Activated T-cell treated with anti-CD3 and anti-CD28 coated beads for 24 hours (primary cell): Measurements from ENCODE around the gene STAM.
A peak's percentile ranks its signal among the peaks of the same experiment; 100 is the strongest.
"Not testable (repeated sequence)": the region's sequence is repeated elsewhere in the genome, so short reads cannot be mapped to it uniquely, and the experiment has no call there.

Experiments used
- DNase-seq: peaks from one replicate; pipeline ENCODE4 v3.0.0-alpha.2; 2020; ENCODE audit warnings: low read depth

STAM gene

GRCh38 chr10:17643755-17644484, at the start of gene STAM:
Gene STAM, plus strand, starts transcription at chr10:17644151. Its CDS starts 189 bp downstream, at chr10:17644340.
- peak; percentile 89 for DNase-seq

DNA sequence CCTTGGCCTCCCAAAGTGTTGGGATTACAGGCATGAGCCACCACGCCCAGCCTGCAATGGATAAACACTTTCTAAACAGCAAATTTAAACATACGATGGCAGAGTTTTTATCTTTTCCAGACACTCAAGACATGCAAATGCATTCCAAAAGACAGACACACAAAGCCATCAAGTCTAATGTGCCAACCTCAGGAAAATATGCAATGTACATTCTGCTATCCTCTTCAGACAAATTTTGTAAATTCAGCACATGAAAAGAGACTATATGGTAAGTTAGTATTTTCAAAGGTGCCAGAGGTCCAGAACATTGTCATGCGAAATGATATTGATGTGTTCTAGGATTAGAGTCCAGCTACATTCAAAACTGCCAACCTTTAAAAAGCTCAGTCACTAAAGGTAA, 46.6 kb upstream of the STAM start:
- DNase-seq = no peak

GRCh38 chr10:17599089-17599488, 44.9 kb upstream of the STAM start:
- DNase-seq = no peak

GRCh38 chr10:17605936-17606335, 38.0 kb upstream of the STAM start:
- DNase-seq = no peak

- DNase-seq = no peak
Observed at GRCh38 chr10:17606547-17607040, 37.4 kb upstream of the STAM start.

DNA sequence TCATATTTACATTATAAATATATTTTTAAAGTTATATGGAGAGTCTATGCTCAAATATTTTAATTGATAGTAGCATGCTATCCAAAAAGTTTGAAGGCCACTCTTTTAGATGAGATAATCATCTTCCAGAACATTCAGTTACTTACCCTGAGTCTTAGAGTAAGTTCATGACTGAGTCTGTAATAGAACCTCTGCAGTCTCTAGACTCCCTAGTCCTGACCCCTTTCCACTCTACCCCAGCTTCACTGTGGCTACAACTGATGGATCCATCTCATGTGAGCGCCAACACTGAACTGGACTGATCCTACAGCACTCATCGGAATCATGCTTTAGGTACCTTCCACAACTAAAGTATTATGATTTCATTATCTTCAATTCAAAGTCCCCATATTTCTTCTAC, 36.9 kb upstream of the STAM start:
- DNase-seq = no peak

DNA sequence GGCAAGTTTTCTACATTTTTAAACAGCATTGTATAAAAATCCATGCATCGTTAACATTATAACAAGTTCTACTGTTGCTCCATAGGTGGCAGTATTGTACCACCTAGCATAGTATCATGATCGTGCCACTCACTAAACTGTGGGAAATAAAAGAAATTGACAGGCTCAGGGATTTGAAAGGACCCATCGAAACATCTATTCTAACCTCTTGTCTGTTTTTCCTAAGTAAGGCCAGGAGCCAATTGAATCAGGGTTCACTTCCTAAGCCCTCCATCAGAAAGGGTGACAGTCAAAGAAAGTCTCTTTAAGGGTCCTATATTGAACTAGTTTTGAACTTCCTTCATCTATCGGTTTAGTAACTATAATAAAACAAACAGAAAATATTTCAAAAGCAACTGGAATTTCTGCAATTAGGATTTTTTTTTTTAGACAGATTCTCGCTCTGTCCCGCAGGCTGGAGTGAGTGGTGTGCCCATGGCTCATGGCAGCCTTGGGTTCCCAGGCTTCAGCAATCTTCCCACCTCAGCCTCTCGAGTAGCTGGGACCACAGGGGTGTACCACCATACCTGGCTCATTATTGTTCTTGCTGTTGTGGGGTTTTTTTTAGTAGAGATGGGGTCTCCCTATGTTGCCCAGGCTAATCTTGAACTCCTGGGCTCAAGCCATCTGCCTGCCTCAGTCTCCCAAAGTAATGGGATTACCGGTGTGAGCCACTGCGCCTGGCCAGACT, 36.2 kb upstream of the STAM start:
- peak; percentile 7 for DNase-seq

- no peak for DNase-seq
Observed at GRCh38 chr10:17609523-17610079, 34.4 kb upstream of the STAM start.

DNA sequence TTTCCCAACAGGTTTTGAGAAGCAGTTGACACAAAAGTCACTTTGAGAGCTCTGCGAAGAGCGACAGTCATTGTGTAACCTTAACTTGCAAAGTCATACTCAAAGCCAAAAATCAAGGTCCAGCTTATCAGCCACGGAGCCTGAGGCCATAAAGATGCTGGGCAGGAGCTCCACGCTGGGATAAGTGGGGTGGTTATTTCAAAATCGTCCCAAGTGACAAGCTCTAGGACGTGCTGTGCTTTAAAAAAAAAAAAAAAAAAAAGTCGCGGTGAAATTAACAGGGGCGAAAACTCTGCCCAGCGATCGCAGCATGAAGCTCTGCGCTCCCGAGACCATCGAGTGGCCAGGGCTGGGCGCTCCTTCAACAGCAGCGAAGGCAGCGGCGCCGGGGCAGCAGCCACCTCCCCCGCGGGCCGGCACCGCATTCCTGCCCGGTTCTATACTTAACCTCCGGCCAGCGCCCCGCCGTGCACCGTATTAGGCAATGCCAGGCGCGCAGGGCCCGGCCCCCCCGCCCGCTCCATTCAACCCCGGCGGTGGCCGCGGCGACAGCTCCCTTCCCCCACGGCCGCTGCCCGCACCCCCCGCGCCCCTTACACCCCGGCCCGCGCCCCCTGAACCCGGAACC, 27.4 kb upstream of the STAM start:
- DNase-seq = no peak

DNA sequence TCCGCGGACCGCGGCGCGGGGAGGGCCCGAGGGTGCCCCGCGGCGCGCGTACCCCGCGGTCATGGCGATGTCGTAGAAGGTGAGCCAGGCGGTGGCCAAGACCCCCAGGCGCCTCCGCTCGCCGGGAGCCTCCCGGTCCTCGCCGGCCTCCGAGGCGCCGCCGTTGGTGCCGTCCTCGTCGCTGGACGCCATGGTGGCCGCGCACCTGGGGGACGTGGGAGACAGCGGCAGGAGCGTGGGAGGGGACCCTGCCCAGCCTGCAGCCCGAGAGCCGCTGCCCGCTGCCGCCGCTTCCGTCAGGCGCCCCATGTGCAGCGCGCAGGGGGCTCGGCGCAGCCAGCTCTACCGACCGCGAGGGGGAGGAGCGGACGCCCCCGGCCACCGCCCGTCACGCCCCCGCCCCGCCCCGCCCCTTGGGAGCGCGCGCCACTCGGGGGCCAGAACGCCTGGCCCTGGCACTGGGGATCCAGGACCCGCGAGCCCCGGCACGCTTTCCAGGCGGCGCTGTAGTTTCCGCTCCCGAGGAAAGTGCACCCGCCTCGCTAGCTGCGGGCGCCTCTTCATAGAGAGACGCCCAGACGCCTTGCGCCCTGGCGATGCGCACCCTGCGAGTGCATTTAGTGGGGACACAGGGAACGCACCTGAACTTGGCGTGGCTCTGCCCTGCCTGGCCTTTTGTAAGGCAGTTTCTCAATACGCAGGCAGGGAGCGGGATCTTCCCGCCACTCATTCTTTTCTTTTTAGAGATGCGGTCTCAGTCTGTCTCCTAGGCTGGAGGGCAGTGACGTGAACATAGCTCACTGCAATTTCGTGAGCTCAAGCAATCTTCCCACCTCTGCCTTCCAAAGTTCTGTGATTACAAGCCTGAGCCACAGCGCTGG, 26.7 kb upstream of the STAM start, which contains the start of gene HACD1:
Gene HACD1, minus strand, starts transcription at position 344 of the 881 bp plus-strand sequence. Its CDS starts 35 bp downstream, at position 309.
- DNase-seq = peak; percentile 45

DNA sequence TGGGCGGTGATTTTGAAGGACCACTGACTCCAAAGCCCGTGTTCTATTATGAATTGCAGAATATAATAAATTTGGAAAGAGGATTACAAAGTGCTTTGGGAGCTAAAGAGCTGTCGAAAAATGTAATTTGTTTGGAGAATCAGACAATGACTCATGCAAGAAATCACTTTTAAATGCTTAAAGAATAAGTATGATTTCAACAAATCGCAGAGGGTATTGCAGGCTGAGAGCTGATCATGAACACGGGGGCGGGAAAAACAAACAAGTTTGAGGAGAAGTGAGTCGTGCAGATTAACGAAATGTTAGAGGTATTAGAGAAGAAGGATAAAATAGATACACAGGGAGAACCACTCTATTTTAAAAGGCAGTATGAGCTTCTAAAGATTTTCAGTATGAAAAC, 21.9 kb upstream of the STAM start:
- DNase-seq = no peak

GRCh38 chr10:17624996-17625395, 19.0 kb upstream of the STAM start:
- no peak for DNase-seq

- DNase-seq = no peak
Observed at GRCh38 chr10:17626656-17627055, 17.3 kb upstream of the STAM start.

GRCh38 chr10:17632590-17632989, 11.4 kb upstream of the STAM start:
- DNase-seq = not testable (repeated sequence)

GRCh38 chr10:17633353-17633752, 10.6 kb upstream of the STAM start:
- DNase-seq = no peak

- no peak for DNase-seq
Observed at GRCh38 chr10:17637869-17638268, 6.1 kb upstream of the STAM start.

DNA sequence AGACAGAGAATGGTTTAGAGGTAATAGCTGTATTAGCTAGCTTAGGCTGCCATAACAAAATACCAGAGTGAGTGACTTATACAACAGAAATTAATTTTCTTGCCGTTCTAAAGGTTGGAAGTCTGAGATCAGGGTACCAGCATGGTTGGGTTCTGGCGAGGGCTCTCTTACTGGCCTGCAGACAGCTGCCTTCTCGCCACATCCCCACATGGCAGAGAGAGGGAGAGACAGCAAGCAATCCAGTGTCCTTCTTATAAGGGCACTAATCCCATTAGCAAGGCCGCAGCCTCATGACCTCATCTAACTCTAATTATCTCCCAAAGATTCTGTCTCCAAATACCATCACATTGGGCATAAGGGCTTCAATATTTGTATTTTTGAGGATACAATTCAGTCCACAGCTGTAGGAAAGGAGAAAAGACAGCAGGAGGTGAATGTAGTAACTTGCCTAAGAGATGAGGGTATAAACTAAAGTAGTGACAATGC, 3.6 kb upstream of the STAM start:
- no peak for DNase-seq

- no peak for DNase-seq
Observed at GRCh38 chr10:17643339-17643754, 604 bp upstream of the STAM start.

DNA sequence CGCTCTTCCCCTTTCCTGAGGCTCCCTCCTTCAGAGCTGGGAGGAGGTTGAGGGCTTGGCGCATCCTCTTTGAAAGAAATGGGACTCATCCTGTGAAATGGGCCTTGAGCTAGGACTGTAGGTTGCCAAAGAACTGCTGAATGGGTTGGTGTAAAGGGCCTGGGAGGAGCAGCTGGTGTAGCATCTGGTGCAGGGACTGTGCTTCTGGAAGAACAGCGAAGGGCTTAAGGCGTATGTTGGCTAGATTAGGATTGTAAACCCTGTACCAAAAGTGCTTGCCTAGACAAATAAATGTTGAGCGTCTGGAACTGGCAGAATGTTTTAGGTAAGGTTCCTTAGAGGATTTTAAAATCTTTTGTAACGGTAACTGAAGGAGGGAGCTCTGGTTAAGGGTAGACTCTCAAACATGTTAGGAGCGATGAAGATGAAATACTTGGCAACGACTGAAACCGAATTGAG, 563 bp downstream of the STAM start:
- DNase-seq = no peak

DNA sequence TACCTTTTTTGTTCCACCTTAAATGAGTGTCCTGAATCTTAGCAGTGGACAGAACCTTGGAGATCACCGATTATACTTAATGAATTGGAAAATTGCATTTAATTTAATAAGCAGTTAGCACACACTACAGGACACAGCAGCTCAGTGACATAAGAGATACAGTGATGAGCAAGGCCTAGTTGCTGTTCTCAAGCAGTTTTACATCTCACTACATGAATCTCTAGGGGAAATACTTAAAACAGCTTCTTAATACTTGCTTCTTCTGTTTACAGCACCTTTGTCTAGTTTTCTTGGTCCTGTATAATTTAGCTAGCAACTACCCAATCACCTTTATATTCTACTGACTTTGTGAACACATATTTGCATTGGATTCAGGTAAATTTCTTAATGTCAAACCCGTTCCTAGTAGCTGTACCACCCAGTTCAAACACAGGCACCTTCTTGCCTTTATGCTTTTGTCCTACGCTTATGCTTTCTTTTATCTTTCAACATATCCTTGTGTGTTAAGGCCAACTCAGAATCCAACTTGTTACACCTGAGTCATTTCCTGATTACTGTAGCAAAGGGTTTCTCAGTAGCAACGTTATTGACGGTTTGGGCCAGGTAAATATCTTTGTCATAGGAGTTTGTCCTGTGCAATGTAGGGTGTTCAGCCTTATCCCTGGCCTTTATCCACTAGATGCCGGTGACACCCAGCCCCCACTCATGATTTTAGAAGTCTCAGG, 1.8 kb downstream of the STAM start:
- DNase-seq = no peak

DNA sequence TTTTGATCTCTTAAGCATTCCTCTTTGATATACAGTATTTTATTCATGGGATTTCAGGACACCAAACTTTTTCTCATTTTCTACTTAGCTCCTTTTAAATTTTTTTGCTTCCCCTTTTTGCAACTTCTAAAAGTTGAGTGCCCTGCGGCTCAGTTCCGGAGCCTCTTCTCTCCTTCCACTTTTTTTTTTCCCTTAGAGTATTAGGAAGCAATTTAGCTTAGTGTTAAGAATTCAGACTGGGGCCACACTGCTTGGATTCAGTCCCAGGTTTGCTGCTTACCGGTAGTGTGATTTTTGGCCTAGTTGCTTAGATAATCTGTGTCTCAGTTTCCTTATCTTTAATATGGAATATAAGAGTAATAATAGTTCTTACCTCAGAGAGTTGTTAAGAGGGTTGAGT, 3.4 kb downstream of the STAM start:
- no peak for DNase-seq
